Brain (organoid and tissue), 1 donor: ENCODE results near the gene NAP1L2. TPM values are rescaled to one million over a fixed set of nuclear protein-coding genes. Genes with fewer than 3 reads are reported as not detected.

Experiments
- polyA plus RNA-seq: library from polyadenylated mRNA; stranded (reverse); fragments of 350-450 nt; fragmentation: Illumina TruSeq; extraction: RNeasy Lipid Tissue Mini Kit (QIAGEN cat#74804); gene quantifications from one replicate; pipeline ENCODE4 v1.2.3, GENCODE V29; 2015; ENCODE audit warnings: low read depth, low replicate concordance; ENCODE audit not compliant: insufficient read depth

NAP1L2 gene
- polyA plus RNA-seq, 1 donor from 2014 or later: 14.1 TPM

Other genes starting within 250 kb of the NAP1L2 start
- gene PABPC1L2B, start 211.9 kb downstream of the NAP1L2 start, polyA plus RNA-seq: 2.3 TPM
- 2.7 TPM for gene PABPC1L2A, start 135.3 kb downstream of the NAP1L2 start, polyA plus RNA-seq
- not detected for gene CDX4, start 232.2 kb upstream of the NAP1L2 start, polyA plus RNA-seq